ENCODE data around the gene SIRPA.

DNA sequence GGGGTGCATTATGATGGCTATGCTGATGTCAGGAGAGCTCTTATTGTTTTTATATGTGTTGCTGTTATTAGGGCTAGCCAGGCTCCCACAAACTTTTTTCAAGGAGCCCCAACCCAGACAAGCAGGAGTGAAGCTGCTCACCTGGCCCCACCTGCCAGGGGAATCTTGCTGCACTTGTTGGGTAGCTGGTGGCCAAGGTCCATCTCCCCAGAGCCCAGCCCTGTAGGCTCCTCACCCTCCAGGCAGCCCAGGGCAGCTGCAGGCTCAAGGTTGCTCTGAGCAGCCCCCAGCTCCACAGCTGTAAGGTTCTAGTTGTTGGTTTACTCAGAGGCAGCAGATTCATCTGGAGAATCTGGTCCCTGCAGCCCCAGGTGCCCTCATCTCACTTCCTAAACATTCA lies 46.8 kb upstream of the SIRPA start:
- TF ChIP-seq, protein P1, sequence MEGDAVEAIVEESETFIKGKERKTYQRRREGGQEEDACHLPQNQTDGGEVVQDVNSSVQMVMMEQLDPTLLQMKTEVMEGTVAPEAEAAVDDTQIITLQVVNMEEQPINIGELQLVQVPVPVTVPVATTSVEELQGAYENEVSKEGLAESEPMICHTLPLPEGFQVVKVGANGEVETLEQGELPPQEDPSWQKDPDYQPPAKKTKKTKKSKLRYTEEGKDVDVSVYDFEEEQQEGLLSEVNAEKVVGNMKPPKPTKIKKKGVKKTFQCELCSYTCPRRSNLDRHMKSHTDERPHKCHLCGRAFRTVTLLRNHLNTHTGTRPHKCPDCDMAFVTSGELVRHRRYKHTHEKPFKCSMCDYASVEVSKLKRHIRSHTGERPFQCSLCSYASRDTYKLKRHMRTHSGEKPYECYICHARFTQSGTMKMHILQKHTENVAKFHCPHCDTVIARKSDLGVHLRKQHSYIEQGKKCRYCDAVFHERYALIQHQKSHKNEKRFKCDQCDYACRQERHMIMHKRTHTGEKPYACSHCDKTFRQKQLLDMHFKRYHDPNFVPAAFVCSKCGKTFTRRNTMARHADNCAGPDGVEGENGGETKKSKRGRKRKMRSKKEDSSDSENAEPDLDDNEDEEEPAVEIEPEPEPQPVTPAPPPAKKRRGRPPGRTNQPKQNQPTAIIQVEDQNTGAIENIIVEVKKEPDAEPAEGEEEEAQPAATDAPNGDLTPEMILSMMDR (IDR thresholded peaks at IDR 0.05; ENCODE audit: poor library complexity, severe bottlenecking): no peak
- TF ChIP-seq POLR2AphosphoS5 (IDR thresholded peaks at IDR 0.05) (no peak), EZH2 (IDR thresholded peaks at IDR 0.05; ENCODE audit: borderline replicate concordance, insufficient read depth, low read length, poor library complexity, severe bottlenecking) (no peak), EP300 (conservative IDR thresholded peaks at IDR 0.05; ENCODE audit: poor library complexity, severe bottlenecking) (no peak)

Measured in neural cell (in vitro differentiated cells).